Kidney epithelial cell (primary cell): Measurements from ENCODE around the gene COG3. TPM values are rescaled to one million over a fixed set of nuclear protein-coding genes. Genes with fewer than 3 reads are reported as not detected.
"Not testable (repeated sequence)": the region's sequence is repeated elsewhere in the genome, so short reads cannot be mapped to it uniquely, and the experiment has no call there.

Experiments used
- DNase-seq: peaks from one replicate; pipeline ENCODE4 v3.0.0-alpha.2; 2010; ENCODE audit warnings: low read depth
- H3K27me3 ChIP-seq: 2 replicates; pipeline ENCODE4 v1.6.0; 2011; ENCODE audit warnings: low read length; ENCODE audit not compliant: control insufficient read depth, insufficient read depth
- H3K36me3 ChIP-seq: 2 replicates; pipeline ENCODE4 v1.5.1; 2011; ENCODE audit warnings: low read length; ENCODE audit not compliant: control insufficient read depth, insufficient read depth
- H3K4me3 ChIP-seq: 2 replicates; pipeline ENCODE4 v1.5.1; 2011; ENCODE audit warnings: low read depth, mild to moderate bottlenecking, control low read depth, low read length
- total RNA-seq: library from RNA; depleted of rRNA; stranded (reverse); fragments of >200 nt; gene quantifications from 2 replicates; pipeline ENCODE4 v1.2.3, GENCODE V29; 2015
- TF ChIP-seq, protein P1 (sequence below): IDR thresholded peaks from 2 replicates; pipeline ENCODE4 v1.5.1; 2011; ENCODE audit warnings: mild to moderate bottlenecking, moderate library complexity, low read length, control low read depth, inconsistent platforms; ENCODE audit not compliant: insufficient read depth, poor library complexity, severe bottlenecking

COG3 gene
- total RNA-seq, 1 donor from 2014 or later = 32.3 TPM

DNA sequence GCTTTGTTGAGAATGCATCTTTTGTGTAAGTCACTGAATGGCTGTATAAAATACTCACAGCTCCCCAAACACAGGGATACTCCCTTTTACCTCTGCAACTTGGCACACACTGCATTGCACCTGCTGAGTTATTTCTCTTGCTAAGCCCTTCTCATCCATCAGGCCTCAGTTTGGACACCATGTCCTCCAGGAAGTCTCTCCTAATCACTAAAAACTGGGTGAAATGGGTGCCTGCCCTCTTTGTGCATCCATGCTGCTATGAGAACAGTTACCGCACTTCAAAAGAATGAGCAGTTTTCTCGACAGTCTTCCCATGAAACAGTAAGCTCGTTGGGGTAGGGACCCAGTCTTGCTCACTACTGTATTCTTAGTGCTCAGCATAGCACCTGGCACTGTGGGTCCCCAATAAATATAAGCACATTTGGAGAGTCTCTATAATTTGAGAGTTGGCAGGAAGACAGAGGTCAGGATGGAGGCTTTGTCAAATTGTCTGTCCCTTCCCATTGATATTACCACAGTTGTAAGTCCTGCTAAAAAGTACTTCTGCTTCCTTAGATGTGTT is 41.9 kb upstream of the COG3 start:
- DNase-seq = no peak
- Histone ChIP-seq H3K4me3 (no peak overlapping the region), H3K27me3 (no peaks in the 10 kb centered on the region), H3K36me3 (no peaks in the 10 kb centered on the region)
- TF ChIP-seq, protein P1, sequence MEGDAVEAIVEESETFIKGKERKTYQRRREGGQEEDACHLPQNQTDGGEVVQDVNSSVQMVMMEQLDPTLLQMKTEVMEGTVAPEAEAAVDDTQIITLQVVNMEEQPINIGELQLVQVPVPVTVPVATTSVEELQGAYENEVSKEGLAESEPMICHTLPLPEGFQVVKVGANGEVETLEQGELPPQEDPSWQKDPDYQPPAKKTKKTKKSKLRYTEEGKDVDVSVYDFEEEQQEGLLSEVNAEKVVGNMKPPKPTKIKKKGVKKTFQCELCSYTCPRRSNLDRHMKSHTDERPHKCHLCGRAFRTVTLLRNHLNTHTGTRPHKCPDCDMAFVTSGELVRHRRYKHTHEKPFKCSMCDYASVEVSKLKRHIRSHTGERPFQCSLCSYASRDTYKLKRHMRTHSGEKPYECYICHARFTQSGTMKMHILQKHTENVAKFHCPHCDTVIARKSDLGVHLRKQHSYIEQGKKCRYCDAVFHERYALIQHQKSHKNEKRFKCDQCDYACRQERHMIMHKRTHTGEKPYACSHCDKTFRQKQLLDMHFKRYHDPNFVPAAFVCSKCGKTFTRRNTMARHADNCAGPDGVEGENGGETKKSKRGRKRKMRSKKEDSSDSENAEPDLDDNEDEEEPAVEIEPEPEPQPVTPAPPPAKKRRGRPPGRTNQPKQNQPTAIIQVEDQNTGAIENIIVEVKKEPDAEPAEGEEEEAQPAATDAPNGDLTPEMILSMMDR = no peak

DNA sequence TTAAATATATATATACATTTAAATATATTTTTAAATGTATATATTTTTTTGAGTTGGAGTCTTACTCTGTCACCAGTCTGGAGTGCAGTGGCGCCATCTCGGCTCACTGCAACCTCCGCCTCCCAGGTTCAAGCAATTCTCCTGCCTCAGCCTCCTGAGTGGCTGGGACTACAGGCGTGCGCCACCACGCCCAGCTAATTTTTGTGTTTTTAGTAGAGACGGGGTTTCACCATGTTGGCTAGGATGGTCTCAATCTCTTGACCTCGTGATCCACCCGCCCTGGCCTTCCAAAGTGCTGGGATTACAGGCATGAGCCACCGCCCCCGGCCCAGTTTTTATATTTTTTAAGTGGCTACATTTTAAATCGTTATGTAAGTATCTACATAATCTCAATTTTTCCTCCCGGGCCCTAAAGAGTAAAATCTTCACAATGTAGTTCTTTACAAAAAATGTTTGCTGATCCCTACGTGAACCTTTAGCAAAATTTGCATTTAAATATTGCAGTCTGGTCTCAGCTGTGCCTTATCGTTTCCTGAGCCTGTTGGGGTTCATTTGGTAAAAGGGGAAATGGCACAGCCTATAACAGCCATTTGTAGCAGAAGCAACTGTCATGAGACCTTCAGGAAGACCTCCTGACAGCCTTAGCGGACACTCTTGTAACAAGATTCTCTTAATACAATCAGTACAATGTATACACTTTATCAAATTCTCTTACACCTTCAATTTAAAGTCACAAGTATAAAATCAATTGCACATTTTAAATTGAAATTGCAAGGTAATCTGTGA is 38.5 kb upstream of the COG3 start:
- not testable (repeated sequence) for H3K4me3 ChIP-seq, DNase-seq, H3K27me3 ChIP-seq, H3K36me3 ChIP-seq

- TF ChIP-seq, protein P1 = no peak
- no peaks in the 10 kb centered on the region for H3K36me3 ChIP-seq
- no peak overlapping the region for H3K4me3 ChIP-seq
- no peak for DNase-seq
- H3K27me3 ChIP-seq = no peaks in the 10 kb centered on the region
These were observed 31.9 kb upstream of the COG3 start for GRCh38 chr13:45432737-45433380.

GRCh38 chr13:45433381-45433790 is 31.4 kb upstream of the COG3 start:
- Histone ChIP-seq H3K27me3 (no peaks in the 10 kb centered on the region), H3K4me3 (no peak overlapping the region), H3K36me3 (no peaks in the 10 kb centered on the region)
- no peak for DNase-seq
- TF ChIP-seq, protein P1 = no peak

DNA sequence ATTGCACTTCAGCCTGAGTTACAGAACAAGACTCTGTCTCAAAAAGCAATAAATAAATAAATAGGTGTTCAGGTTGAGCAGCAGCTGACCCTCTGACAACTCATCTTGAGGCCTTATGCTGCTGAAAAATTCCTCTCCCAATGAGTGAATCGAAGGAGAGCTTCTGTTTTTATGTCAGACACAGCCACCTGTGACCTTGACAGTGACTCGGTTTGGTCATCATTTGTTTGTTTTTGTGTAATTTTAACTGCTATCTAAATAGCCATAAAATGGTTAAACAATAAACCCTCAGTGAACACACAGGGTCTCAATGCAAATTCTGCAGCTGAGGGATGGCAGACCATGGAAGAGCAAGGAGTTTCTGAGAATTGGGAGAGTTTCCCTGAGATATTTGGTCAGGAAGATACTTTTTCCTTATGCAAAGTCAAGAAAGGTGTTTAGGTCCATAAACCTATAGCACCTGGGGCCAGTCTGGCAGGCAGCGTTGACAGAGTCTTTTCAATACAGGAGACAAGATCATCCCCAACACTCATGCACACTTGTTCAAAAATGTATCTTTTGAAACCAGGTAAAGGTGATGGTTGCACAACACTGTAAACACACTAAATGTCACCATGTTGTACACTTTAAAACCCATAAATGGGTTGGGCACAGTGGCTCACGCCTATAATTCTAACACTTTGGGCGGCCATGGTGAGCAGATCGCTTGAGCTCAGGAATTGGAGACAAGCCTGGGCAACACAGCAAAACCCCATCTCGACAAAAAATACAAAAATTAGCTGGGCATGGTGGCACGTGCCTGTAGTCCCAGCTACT is 30.0 kb upstream of the COG3 start:
- Histone ChIP-seq H3K36me3 (no peaks in the 10 kb centered on the region), H3K27me3 (no peaks in the 10 kb centered on the region), H3K4me3 (no peak overlapping the region)
- TF ChIP-seq, protein P1 = no peak
- DNase-seq = no peak

DNA sequence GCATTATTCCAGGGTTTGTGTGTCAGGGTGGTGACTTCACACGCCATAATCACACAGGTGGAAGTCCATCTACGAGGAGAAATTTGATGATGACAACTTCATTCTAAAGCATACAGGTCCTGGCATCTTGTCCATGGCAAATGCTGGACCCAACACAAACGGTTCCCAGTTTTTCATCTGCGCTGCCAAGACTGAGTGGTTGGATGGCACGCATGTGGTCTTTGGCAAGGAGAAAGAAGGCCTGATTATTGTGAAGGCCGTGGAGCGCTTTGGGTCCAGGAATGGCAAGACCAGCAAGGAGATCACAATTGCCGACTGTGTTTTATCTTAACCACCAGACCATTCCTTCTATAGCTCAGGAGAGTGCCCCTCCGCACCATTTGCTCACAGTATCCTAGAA is 28.4 kb upstream of the COG3 start:
- Histone ChIP-seq H3K36me3 (no peaks in the 10 kb centered on the region), H3K4me3 (no peak overlapping the region), H3K27me3 (no peaks in the 10 kb centered on the region)
- no peak for DNase-seq
- TF ChIP-seq, protein P1 = no peak
